Neural crest cell (in vitro differentiated cells): ENCODE measurements around the gene CACNA2D2. TPM values are rescaled to one million over a fixed set of nuclear protein-coding genes. Genes with fewer than 3 reads are reported as not detected.

Experiments used
- DNase-seq: peaks from one replicate; pipeline ENCODE4 v3.0.0; 2021; ENCODE audit warnings: low read depth, mixed read lengths, low spot score
- H3K27ac Mint-ChIP-seq: one replicate; pipeline ENCODE4 v1.8.0; 2021; ENCODE audit warnings: mild to moderate bottlenecking, mixed read lengths; ENCODE audit not compliant: unreplicated experiment
- H3K27me3 Mint-ChIP-seq: 2 replicates; pipeline ENCODE4 v1.8.0; 2021; ENCODE audit warnings: low read depth, mild to moderate bottlenecking, mixed read lengths
- H3K36me3 Mint-ChIP-seq: 2 replicates; pipeline ENCODE4 v1.8.0; 2021; ENCODE audit warnings: low read depth, mild to moderate bottlenecking, mixed read lengths
- H3K4me1 Mint-ChIP-seq: 2 replicates; pipeline ENCODE4 v1.8.0; 2021; ENCODE audit warnings: mixed read lengths
- H3K4me3 Mint-ChIP-seq: one replicate; pipeline ENCODE4 v1.8.0; 2021; ENCODE audit warnings: mild to moderate bottlenecking, mixed read lengths
- H3K9me3 Mint-ChIP-seq: 2 replicates; pipeline ENCODE4 v1.8.0; 2021; ENCODE audit warnings: mixed read lengths
- total RNA-seq: library from RNA; stranded (reverse); gene quantifications from 2 replicates; pipeline ENCODE4 v1.2.1, GENCODE V29; 2021
- TF ChIP-seq, protein P1 (sequence below): fragments of 200-600 bp; sonication (generic); conservative IDR thresholded peaks from 2 replicates; pipeline ENCODE4 v1.5.0; 2021; ENCODE audit warnings: antibody characterized with exemption, mild to moderate bottlenecking

Gene CACNA2D2
- total RNA-seq, 1 donor from 2014 or later: 8.7 TPM

DNA sequence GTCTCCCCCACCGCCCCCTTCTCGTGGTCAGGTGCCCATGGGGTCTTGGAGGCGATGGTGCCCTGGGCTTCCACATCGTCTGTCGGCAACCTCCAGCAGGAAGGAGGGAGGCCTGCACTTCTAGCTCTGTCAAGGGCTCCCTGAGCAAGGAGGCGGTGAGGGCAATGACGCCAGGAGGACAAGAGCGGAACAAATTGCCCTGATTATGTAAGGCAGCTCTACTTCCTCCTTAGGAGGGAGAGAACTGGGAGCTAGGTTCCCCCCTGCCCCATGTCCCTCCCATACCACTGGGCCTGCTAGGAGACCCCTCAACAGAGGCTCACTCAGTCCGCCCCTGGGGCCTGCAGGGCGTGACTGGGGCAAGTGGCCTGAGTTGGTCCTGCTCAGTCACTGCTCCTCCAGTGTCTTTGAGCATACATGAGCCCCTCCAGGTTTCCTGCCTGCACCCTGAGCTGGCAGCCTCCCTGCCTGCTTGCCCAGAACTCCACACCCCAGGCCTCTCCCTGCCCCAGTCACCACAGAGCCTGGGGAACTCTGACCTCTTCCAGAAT, 56.1 kb downstream of the CACNA2D2 start:
- DNase-seq: no peak
- peaks cover 11% of the 10 kb centered on the region for H3K4me1 Mint-ChIP-seq
- TF ChIP-seq, protein P1, sequence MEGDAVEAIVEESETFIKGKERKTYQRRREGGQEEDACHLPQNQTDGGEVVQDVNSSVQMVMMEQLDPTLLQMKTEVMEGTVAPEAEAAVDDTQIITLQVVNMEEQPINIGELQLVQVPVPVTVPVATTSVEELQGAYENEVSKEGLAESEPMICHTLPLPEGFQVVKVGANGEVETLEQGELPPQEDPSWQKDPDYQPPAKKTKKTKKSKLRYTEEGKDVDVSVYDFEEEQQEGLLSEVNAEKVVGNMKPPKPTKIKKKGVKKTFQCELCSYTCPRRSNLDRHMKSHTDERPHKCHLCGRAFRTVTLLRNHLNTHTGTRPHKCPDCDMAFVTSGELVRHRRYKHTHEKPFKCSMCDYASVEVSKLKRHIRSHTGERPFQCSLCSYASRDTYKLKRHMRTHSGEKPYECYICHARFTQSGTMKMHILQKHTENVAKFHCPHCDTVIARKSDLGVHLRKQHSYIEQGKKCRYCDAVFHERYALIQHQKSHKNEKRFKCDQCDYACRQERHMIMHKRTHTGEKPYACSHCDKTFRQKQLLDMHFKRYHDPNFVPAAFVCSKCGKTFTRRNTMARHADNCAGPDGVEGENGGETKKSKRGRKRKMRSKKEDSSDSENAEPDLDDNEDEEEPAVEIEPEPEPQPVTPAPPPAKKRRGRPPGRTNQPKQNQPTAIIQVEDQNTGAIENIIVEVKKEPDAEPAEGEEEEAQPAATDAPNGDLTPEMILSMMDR: no peak
- no peak overlapping the region for H3K4me3 Mint-ChIP-seq
- H3K27me3 Mint-ChIP-seq: no peaks in the 10 kb centered on the region
- H3K36me3 Mint-ChIP-seq: no peaks in the 10 kb centered on the region
- no peaks in the 10 kb centered on the region for H3K9me3 Mint-ChIP-seq
- peak overlapping the region; percentile 78 for H3K27ac Mint-ChIP-seq

DNA sequence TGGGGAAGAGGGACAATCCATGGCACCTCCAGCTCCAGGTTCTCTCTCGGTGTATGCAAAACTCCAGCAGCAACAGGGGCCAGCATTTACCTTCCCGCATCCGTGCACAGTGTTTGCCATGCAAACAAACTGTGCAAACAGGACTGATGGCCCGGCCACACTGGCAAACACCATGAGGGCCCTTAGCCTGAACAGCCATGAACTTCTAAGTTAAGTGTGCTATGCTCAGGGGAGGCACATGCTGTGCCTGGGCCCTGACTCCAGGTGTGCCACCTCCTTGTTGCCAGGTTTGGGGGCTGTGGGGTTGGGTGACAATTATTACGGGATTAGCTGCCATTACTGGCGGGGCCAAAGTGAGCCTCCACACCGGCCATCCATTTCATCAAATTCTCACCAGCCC, 57.5 kb downstream of the CACNA2D2 start:
- no peak for DNase-seq
- Mint-ChIP-seq H3K36me3 (no peaks in the 10 kb centered on the region), H3K27ac (no peak overlapping the region), H3K4me3 (no peak overlapping the region), H3K9me3 (no peaks in the 10 kb centered on the region), H3K4me1 (peaks cover 11% of the 10 kb centered on the region), H3K27me3 (no peaks in the 10 kb centered on the region)
- TF ChIP-seq, protein P1: no peak

DNA sequence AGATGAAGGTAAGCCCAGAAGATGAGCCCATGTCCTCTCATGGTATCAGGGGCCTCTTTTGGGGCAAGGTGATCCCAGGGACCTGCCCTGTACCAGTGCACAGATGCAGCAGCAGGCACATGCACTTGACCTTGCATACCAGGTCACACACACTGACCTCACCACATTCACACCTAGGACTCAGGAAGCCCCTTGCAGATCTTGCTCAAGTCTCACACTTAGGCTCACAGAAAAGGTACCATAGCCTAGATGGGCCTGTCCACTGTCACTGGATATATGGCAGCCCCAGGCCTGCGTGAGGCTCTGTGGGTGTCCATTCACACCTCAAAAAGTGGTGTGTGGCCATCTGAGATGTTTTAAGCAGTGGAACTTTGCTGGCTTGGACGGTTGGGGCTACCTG, 58.7 kb downstream of the CACNA2D2 start:
- Mint-ChIP-seq H3K36me3 (no peaks in the 10 kb centered on the region), H3K4me3 (no peak overlapping the region), H3K27ac (no peak overlapping the region), H3K4me1 (peaks cover 3% of the 10 kb centered on the region), H3K27me3 (no peaks in the 10 kb centered on the region), H3K9me3 (no peaks in the 10 kb centered on the region)
- no peak for DNase-seq
- TF ChIP-seq, protein P1: no peak

DNA sequence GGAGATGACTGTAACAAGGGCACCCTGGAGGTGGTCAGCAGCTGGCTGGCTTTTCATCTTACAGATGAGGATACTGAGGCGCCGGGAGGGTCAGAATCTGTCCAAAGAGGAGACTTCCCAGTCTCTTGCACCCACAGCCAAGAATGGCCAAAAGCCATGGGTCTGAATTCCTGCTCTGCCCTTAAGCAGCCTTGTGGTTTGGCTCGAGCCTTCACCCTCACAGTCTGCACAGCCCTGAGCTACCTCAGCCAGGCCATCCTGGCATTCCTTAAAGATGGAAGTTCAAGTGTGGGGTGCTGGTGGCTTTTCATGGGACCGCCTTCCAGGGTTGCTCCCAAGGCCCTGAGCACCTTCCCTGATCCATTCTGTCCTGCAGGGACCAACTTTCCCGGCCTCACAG, 59.2 kb downstream of the CACNA2D2 start:
- Mint-ChIP-seq H3K4me3 (no peak overlapping the region), H3K36me3 (no peaks in the 10 kb centered on the region), H3K9me3 (no peaks in the 10 kb centered on the region), H3K27me3 (no peaks in the 10 kb centered on the region), H3K27ac (no peak overlapping the region), H3K4me1 (peaks cover 3% of the 10 kb centered on the region)
- no peak for DNase-seq
- TF ChIP-seq, protein P1: no peak

DNA sequence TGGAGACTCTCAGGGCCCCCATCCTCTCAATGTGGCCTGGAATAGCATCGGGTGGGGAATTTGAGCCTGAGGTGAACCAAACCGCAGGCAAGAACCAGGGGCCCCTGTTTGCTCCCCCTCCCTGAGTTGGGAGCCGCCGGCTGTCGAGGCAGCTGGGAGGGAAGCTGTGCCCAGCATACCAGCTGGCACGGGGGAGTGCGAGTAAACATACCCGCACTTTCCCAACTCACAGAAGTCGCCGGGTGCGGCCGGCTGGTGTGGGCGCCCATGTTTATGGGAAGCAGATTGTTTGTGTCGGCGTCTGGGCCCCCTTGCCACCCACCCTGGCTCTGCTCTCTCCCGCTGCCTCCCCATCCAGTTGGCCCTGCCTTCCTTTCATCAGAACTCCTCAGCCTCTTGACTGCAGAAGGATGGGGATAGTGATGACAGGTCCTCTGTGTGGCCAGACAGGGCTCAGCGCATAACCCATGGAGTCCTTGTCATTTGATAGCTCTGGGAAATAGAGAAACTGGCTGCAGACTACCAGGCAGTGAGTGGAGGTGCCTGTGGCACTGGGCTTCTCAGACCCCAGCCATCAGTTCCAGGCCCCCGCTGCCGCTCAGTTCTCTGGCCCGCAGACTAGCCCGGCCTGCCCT, 60.4 kb downstream of the CACNA2D2 start:
- Mint-ChIP-seq H3K27ac (no peak overlapping the region), H3K36me3 (no peaks in the 10 kb centered on the region), H3K27me3 (peaks cover 1% of the 10 kb centered on the region), H3K9me3 (no peaks in the 10 kb centered on the region), H3K4me1 (peaks cover 3% of the 10 kb centered on the region), H3K4me3 (no peak overlapping the region)
- TF ChIP-seq, protein P1: no peak
- no peak for DNase-seq
